Activated B cell treated with CpG ODN at 0.5 μM for 24 hours (primary cell): ENCODE data around the gene THOC6. TPM values are rescaled to one million over a fixed set of nuclear protein-coding genes. Genes with fewer than 3 reads are reported as not detected.

ENCODE experiments used
- ATAC-seq: fragments of 200-7000 bp; cut with Tn5 transposase; one replicate; pipeline ENCODE4 v1.10.0; 2021; ENCODE audit warnings: low read depth, mild to moderate bottlenecking, moderate library complexity
- CTCF ChIA-PET: fragments of 350-600 bp; sonication (Branson Sonifier 250); formaldehyde crosslinking; loops from one replicate; lab custom pipeline; 2021; ENCODE audit warnings: antibody characterized with exemption; lab: Charles Lee
- POLR2A ChIA-PET: fragments of 350-600 bp; sonication (Branson Sonifier 250); formaldehyde crosslinking; loops from one replicate; lab custom pipeline; 2021; ENCODE audit warnings: antibody characterized with exemption; lab: Charles Lee
- DNase-seq: peaks from one replicate; pipeline ENCODE4 v3.0.0; 2022
- H3K27ac Mint-ChIP-seq: one replicate; pipeline ENCODE4 v1.8.0; 2020; ENCODE audit warnings: mixed read lengths
- H3K27me3 Mint-ChIP-seq: one replicate; pipeline ENCODE4 v1.8.0; 2021; ENCODE audit warnings: mixed read lengths
- H3K36me3 Mint-ChIP-seq: one replicate; pipeline ENCODE4 v1.8.0; 2021; ENCODE audit warnings: low read depth, mixed read lengths
- H3K4me1 Mint-ChIP-seq: one replicate; pipeline ENCODE4 v1.8.0; 2021; ENCODE audit warnings: mixed read lengths
- H3K4me3 Mint-ChIP-seq: one replicate; pipeline ENCODE4 v1.8.0; 2020; ENCODE audit warnings: mild to moderate bottlenecking, mixed read lengths
- H3K9me3 Mint-ChIP-seq: one replicate; pipeline ENCODE4 v1.8.0; 2020; ENCODE audit warnings: mixed read lengths
- intact Hi-C: fragments of 100-400 bp; cut with micrococcal nuclease; formaldehyde crosslinking; loops from one replicate; pipeline ENCODE4 v1.15.1; 2024
- total RNA-seq: library from RNA; stranded (reverse); gene quantifications from 2 replicates; pipeline ENCODE4 v1.2.3, GENCODE V29; 2022
- TF ChIP-seq, protein P1 (sequence below): fragments of 200-600 bp; IDR thresholded peaks from one replicate; pipeline ENCODE4 v1.8.0; 2022; ENCODE audit warnings: antibody characterized with exemption, mild to moderate bottlenecking

The THOC6 gene
- total RNA-seq, 1 donor from 2014 or later, result 45.8 TPM

- Mint-ChIP-seq H3K4me1 (peaks cover 23% of the 10 kb centered on the region), H3K4me3 (peak overlapping the region; percentile 15), H3K9me3 (no peaks in the 10 kb centered on the region), H3K27ac (no peak overlapping the region), H3K27me3 (no peaks in the 10 kb centered on the region), H3K36me3 (peaks cover 1% of the 10 kb centered on the region)
- DNase-seq (no peak), ATAC-seq (no peak)
- ChIA-PET POLR2A (interaction anchor here (1.1 to 2.9 kb wide), 7 partner anchors 18 to 72 kb away, joined by 3 to 31 read pairs (median 6); no protein-coding TSS in a partner anchor), CTCF (interaction anchor here (1.5 to 3.0 kb wide), 5 partner anchors 9 to 71 kb away, joined by 5 to 61 read pairs (median 8); no protein-coding TSS in a partner anchor)
- TF ChIP-seq, protein P1, sequence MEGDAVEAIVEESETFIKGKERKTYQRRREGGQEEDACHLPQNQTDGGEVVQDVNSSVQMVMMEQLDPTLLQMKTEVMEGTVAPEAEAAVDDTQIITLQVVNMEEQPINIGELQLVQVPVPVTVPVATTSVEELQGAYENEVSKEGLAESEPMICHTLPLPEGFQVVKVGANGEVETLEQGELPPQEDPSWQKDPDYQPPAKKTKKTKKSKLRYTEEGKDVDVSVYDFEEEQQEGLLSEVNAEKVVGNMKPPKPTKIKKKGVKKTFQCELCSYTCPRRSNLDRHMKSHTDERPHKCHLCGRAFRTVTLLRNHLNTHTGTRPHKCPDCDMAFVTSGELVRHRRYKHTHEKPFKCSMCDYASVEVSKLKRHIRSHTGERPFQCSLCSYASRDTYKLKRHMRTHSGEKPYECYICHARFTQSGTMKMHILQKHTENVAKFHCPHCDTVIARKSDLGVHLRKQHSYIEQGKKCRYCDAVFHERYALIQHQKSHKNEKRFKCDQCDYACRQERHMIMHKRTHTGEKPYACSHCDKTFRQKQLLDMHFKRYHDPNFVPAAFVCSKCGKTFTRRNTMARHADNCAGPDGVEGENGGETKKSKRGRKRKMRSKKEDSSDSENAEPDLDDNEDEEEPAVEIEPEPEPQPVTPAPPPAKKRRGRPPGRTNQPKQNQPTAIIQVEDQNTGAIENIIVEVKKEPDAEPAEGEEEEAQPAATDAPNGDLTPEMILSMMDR, result no peak
- intact Hi-C loops, result loop anchor here (2.0 kb wide), 5 partner anchors 17 to 101 kb away; no protein-coding TSS in a partner anchor
These were observed 33.6 kb downstream of the THOC6 start for GRCh38 chr16:3057181-3058138.

- ATAC-seq (peak; percentile 48), DNase-seq (no peak)
- peaks cover 23% of the 10 kb centered on the region for H3K4me1 Mint-ChIP-seq
- TF ChIP-seq, protein P1, result no peak
- no peak overlapping the region for H3K27ac Mint-ChIP-seq
- ChIA-PET CTCF (interaction anchor here (0.6 to 3.0 kb wide), 13 partner anchors 10 to 110 kb away, joined by 3 to 61 read pairs (median 5); no protein-coding TSS in a partner anchor), POLR2A (interaction anchor here (0.6 to 2.9 kb wide), 20 partner anchors 11 to 225 kb away, joined by 3 to 31 read pairs (median 5); partner anchors contain the start of genes PKMYT1, ZNF213 and ZNF263)
- intact Hi-C loops, result loop anchor here (1.0 to 2.0 kb wide), 10 partner anchors 12 to 442 kb away; partner anchors contain the start of gene MMP25
- no peaks in the 10 kb centered on the region for H3K9me3 Mint-ChIP-seq
- peaks cover 1% of the 10 kb centered on the region for H3K36me3 Mint-ChIP-seq
- H3K27me3 Mint-ChIP-seq, result no peaks in the 10 kb centered on the region
- peak overlapping the region; percentile 83 for H3K4me3 Mint-ChIP-seq
These were observed 34.5 kb downstream of the THOC6 start for GRCh38 chr16:3058139-3059030.

GRCh38 chr16:3059041-3059722 lies 35.3 kb downstream of the THOC6 start:
- ChIA-PET CTCF (interaction anchor here (0.6 to 3.0 kb wide), 17 partner anchors 11 to 109 kb away, joined by 3 to 61 read pairs (median 5); no protein-coding TSS in a partner anchor), POLR2A (interaction anchor here (0.6 to 2.9 kb wide), 23 partner anchors 8 to 1413 kb away, joined by 3 to 31 read pairs (median 4); partner anchors contain the start of genes PKMYT1, ZNF213 and ZNF263)
- DNase-seq (peak; percentile 91), ATAC-seq (peak; percentile 96)
- no peaks in the 10 kb centered on the region for H3K27me3 Mint-ChIP-seq
- peak overlapping the region; percentile 83 for H3K4me3 Mint-ChIP-seq
- H3K36me3 Mint-ChIP-seq, result peaks cover 1% of the 10 kb centered on the region
- intact Hi-C loops, result loop anchor here (1.0 to 2.0 kb wide), 10 partner anchors 13 to 441 kb away; partner anchors contain the start of gene MMP25
- H3K4me1 Mint-ChIP-seq, result peaks cover 17% of the 10 kb centered on the region
- TF ChIP-seq, protein P1, result no peak
- no peaks in the 10 kb centered on the region for H3K9me3 Mint-ChIP-seq
- peak overlapping the region; percentile 70 for H3K27ac Mint-ChIP-seq

DNA sequence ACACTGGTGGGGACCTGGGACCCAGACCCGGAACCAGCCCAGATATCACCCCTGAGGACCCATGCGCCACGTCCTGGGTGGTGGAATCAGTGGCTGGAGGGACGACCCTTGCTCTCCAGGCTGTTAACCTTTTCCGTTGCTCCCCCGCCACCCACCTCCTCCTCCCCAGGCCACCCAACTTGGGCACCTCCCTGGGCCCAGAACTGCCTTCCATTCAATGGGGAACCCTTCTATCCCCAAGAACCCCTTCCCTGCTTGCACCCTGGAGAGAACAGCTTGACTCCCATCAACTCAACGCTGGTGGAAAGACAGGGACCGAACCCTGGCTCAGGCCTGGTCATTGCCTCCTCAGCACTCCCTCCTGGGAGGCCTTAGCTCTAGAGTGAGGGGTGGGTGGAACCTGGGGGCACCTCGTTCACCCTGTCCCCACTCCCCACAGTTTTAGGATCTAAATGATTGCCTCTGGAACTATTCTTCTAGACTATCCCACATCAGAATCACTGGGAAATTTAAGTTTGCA lies 35.9 kb downstream of the THOC6 start:
- intact Hi-C loops, result loop anchor here (1.0 to 2.0 kb wide), 10 partner anchors 13 to 441 kb away; partner anchors contain the start of gene MMP25
- TF ChIP-seq, protein P1, result no peak
- H3K27ac Mint-ChIP-seq, result peak overlapping the region; percentile 70
- no peak for ATAC-seq
- DNase-seq, result no peak
- no peaks in the 10 kb centered on the region for H3K27me3 Mint-ChIP-seq
- H3K4me3 Mint-ChIP-seq, result peak overlapping the region; percentile 83
- ChIA-PET POLR2A (interaction anchor here (0.6 to 2.9 kb wide), 15 partner anchors 9 to 1413 kb away, joined by 3 to 31 read pairs (median 5); partner anchors contain the start of genes ZNF213 and ZNF263), CTCF (interaction anchor here (0.6 to 3.0 kb wide), 11 partner anchors 11 to 108 kb away, joined by 3 to 61 read pairs (median 6); no protein-coding TSS in a partner anchor)
- no peaks in the 10 kb centered on the region for H3K9me3 Mint-ChIP-seq
- H3K36me3 Mint-ChIP-seq, result peaks cover 1% of the 10 kb centered on the region
- peaks cover 13% of the 10 kb centered on the region for H3K4me1 Mint-ChIP-seq
